ENCODE data around the gene CD72. TPM values are rescaled to one million over a fixed set of nuclear protein-coding genes. Genes with fewer than 3 reads are reported as not detected.
A peak's percentile ranks its signal among the peaks of the same experiment; 100 is the strongest.
"Not testable (repeated sequence)": the region's sequence is repeated elsewhere in the genome, so short reads cannot be mapped to it uniquely, and the experiment has no call there.

CD72 gene
- total RNA-seq, 1 experiment from 2014 or later: 1.4 TPM

- DNase-seq (ENCODE audit: low read depth): no peak
These were observed 19.2 kb downstream of the CD72 start for GRCh38 chr9:35598866-35599590.

- not testable (repeated sequence) for DNase-seq (ENCODE audit: low read depth)
These were observed 21.3 kb downstream of the CD72 start for GRCh38 chr9:35596907-35597306.

GRCh38 chr9:35594471-35594870 is 23.7 kb downstream of the CD72 start:
- no peak for DNase-seq (ENCODE audit: low read depth)

- DNase-seq (ENCODE audit: low read depth): no peak
These were observed 24.6 kb downstream of the CD72 start for GRCh38 chr9:35593581-35593980.

GRCh38 chr9:35588506-35588905 is 29.7 kb downstream of the CD72 start:
- DNase-seq (ENCODE audit: low read depth): not testable (repeated sequence)

- DNase-seq (ENCODE audit: low read depth): not testable (repeated sequence)
These were observed 33.5 kb downstream of the CD72 start for GRCh38 chr9:35584681-35585080.

- not testable (repeated sequence) for DNase-seq (ENCODE audit: low read depth)
These were observed 34.7 kb downstream of the CD72 start for GRCh38 chr9:35583521-35583920.

- DNase-seq (ENCODE audit: low read depth): not testable (repeated sequence)
These were observed 38.5 kb downstream of the CD72 start for GRCh38 chr9:35579659-35580227.

GRCh38 chr9:35579130-35579529 is 39.1 kb downstream of the CD72 start:
- no peak for DNase-seq (ENCODE audit: low read depth)

- no peak for DNase-seq (ENCODE audit: low read depth)
These were observed 40.7 kb downstream of the CD72 start for GRCh38 chr9:35577486-35577885.

GRCh38 chr9:35575478-35575877 is 42.7 kb downstream of the CD72 start:
- no peak for DNase-seq (ENCODE audit: low read depth)

- no peak for DNase-seq (ENCODE audit: low read depth)
These were observed 43.6 kb downstream of the CD72 start for GRCh38 chr9:35574578-35575122.

- no peak for DNase-seq (ENCODE audit: low read depth)
These were observed 47.3 kb downstream of the CD72 start for GRCh38 chr9:35570709-35571504.

GRCh38 chr9:35569206-35569605 is 49.0 kb downstream of the CD72 start:
- DNase-seq (ENCODE audit: low read depth): no peak

- DNase-seq (ENCODE audit: low read depth): peak; percentile 63
These were observed 50.0 kb downstream of the CD72 start for GRCh38 chr9:35568196-35568595.

GRCh38 chr9:35566417-35566816 is 51.8 kb downstream of the CD72 start:
- peak; percentile 96 for DNase-seq (ENCODE audit: low read depth)

GRCh38 chr9:35564658-35565061 is 53.6 kb downstream of the CD72 start:
- peak; percentile 31 for DNase-seq (ENCODE audit: low read depth)

- DNase-seq (ENCODE audit: low read depth): no peak
These were observed 54.4 kb downstream of the CD72 start for GRCh38 chr9:35563791-35564197.

- no peak for DNase-seq (ENCODE audit: low read depth)
These were observed 55.1 kb downstream of the CD72 start for GRCh38 chr9:35562895-35563780.

GRCh38 chr9:35561468-35562261 is 56.5 kb downstream of the CD72 start:
- DNase-seq (ENCODE audit: low read depth): no peak
